Left lobe of liver (tissue), 2 donors: ENCODE measurements around the gene CASTOR1. TPM values are rescaled to one million over a fixed set of nuclear protein-coding genes. Genes with fewer than 3 reads are reported as not detected.

Experiments used
- ATAC-seq: fragments of 200-7000 bp; cut with Tn5 transposase; one replicate; pipeline ENCODE4 v1.9.1; 2020; ENCODE audit warnings: mild to moderate bottlenecking, moderate library complexity
- DNase-seq: peaks from one replicate; pipeline ENCODE4 v3.0.0-alpha.2; 2020; ENCODE audit warnings: low spot score
- total RNA-seq: library from RNA; stranded (reverse); gene quantifications from one replicate; pipeline ENCODE4 v1.2.1, GENCODE V29; 2021
- donor health status: DM: no; HTN: no; CAD: no; lungs with moderate emphysema.
- donor health status: DM: no; HTN: yes; CAD: no.

CASTOR1 gene
- total RNA-seq, 1 donor from 2014 or later = 9.7 TPM

GRCh38 chr22:30247974-30248373, 41.3 kb downstream of the CASTOR1 start:
- DNase-seq = no peak
- ATAC-seq = no peak

GRCh38 chr22:30247561-30247960, 41.7 kb downstream of the CASTOR1 start:
- no peak for ATAC-seq
- no peak for DNase-seq

GRCh38 chr22:30246814-30247376, 42.4 kb downstream of the CASTOR1 start:
- DNase-seq (no peak), ATAC-seq (no peak)

GRCh38 chr22:30245985-30246813, 43.1 kb downstream of the CASTOR1 start, which contains the start of gene LIF:
TSS of gene LIF (minus strand) at chr22:30246759. CDS start at chr22:30246695, 64 bp downstream.
- DNase-seq (no peak), ATAC-seq (peak; percentile 62)

GRCh38 chr22:30245181-30245984, 43.9 kb downstream of the CASTOR1 start:
- ATAC-seq (no peak), DNase-seq (no peak)

DNA sequence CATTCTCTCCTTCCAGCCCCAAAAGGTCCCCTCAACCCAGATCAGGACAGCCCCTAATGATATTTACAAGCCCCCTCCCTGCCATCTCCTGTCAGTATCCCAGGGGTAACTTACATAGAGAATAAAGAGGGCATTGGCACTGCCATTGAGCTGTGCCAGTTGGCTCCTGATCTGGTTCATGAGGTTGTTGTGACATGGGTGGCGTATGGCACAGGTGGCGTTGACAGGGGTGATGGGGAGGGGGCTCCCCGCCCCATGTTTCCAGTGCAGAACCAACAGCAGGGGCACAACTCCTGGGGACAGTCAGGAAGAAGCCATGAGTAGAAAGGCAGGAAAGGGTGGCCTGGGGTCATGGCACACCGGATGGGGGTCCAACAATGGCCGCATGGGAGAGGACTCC, 44.7 kb downstream of the CASTOR1 start:
- DNase-seq = no peak
- ATAC-seq = no peak

GRCh38 chr22:30244066-30244465, 45.2 kb downstream of the CASTOR1 start:
- DNase-seq (no peak), ATAC-seq (no peak)

DNA sequence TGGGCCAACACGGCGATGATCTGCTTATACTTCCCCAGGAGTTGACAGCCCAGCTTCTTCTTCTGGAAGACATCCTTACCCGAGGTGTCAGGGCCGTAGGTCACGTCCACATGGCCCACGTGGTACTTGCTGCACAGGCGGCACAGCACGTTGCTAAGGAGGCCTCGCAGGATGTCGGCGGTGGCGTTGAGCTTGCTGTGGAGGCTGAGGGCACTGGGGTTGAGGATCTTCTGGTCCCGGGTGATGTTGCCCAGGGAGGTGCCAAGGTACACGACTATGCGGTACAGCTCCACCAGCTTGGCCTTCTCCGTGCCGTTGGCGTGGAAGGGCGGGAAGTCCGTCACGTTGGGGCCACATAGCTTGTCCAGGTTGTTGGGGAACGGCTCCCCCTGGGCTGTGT, 45.6 kb downstream of the CASTOR1 start:
- DNase-seq = no peak

DNA sequence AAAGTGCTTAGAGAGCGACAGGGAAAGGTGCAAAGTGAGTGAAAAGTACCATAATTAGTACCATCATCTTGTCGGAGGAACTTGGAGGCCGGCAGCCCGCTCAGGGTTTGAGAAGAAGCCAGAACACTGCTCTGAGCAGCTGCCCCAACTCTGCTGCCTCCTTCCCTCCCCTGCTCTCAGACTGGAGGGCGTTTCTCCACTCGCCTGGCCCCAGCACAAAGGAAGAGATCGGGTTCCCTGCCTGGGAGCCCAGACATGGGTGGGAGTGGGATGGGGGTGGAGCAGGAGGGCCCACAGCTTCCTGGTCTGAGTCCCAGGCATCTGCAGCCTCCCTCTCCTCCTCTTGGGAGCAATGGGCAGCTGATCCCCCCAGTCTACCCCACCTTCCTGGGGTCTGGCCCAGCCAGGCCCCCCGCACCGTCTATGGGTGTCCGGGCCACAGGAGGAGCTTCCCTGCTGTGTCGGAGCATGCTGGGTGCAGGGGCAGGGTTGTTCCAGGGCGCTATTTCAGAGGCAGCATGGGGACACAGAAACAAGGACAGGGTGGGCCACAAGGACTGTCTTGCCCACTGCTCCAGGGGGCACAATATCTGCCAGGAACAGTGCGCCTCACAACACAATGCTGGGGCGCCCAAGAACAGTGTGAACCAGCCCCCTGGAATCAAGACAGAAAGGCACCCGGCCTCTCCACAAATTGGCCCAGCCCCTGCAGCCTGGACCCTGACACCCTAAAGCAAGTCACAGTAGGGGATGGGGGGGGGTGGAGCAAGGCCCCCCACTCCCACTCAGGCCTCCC, 47.5 kb downstream of the CASTOR1 start:
- no peak for ATAC-seq
- no peak for DNase-seq

More for the DNA sequence above, 45.6 kb downstream of the CASTOR1 start:
- no peak for ATAC-seq

GRCh38 chr22:30240541-30241417, 48.5 kb downstream of the CASTOR1 start:
- no peak for DNase-seq
- no peak for ATAC-seq

DNA sequence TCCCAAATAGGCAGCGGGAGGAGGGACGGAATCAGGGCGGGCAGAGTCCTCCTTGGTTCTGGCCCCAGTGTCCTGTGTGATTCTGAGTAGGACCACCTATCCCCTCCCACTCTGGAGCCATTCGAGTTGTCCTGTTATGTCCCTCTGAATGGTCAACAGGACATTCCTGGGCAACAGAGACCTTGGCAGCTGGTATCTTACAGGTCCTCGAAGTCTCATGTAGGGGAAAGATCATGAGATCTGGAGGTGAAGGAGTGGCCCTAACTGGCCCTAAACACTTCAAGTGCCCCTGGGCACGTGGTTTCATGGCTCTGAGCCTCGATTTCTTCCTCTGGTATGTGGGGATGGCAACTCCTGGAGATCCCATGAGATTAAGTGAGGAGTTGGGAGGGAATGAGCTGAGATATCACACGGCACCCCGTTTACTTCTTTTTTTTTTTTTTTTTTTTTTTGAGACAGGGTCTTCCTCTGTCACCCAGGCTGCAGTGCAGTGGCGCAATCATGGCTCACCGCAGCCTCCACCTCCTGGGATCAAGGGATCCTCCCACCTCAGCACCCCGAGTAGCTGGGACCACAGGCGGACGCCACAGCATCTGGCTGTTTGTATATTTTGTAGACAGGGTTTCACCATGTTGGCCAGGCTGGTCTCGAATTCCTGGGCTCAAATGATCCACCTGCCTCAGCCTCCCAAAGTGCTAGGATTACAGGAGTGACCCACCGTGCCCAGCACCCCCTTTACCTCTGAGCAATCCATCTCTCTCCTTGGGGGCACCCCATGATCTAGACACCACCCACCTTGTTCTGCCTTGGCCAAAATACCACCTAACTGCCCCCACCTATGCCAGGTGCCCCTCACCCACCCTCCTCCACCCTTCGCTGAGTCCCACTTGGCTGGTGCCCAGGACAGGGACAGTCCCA, 49.6 kb downstream of the CASTOR1 start:
- DNase-seq = no peak
- no peak for ATAC-seq

DNA sequence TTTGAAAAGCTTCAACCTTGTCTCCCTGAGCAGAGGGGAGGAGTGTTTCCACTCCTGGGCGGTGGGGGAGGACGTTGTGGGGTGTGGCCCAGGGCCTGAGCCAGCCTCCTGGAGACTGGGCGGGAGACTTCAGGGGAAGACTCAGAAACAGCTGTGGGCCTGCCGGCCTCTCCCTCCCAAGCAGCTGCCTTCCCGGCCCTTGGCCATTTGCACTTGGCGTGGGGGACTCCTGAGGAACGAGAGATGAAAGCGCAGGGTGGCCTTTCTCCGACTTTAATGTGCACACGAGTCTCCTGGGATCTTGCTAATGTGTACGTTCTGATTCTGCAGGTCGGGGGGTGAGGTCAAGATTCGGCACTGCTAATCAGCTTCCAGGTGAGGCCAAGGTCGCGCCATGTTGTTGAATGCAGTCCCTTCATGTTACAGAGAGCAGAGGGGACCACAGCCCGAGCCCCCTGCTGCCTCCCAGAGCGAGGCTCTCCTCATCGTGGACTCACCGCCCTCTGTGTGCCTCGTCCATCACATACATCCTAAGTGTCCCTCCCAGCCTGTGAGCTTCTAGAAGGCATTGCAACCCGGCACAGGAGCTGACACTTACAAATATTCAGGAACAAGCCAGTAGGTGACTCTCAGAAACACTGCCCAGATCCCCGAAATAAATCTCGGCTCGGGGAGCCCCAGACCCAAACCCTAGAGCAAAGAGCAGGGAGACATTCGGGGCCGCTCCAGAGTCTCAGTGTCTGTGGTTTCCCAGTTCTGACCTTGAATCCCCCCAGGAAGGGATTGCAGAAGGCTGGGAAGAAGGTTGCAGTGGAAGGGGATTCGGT, 50.4 kb downstream of the CASTOR1 start:
- no peak for ATAC-seq

GRCh38 chr22:30238136-30238535, 51.2 kb downstream of the CASTOR1 start:
- ATAC-seq = no peak
- DNase-seq = no peak

More for the DNA sequence above, 50.4 kb downstream of the CASTOR1 start:
- no peak for DNase-seq

GRCh38 chr22:30236875-30237274, 52.4 kb downstream of the CASTOR1 start:
- DNase-seq (no peak), ATAC-seq (no peak)

GRCh38 chr22:30235687-30236170, 53.6 kb downstream of the CASTOR1 start:
- ATAC-seq = no peak

More at GRCh38 chr22:30235687-30236170, 53.6 kb downstream of the CASTOR1 start:
- DNase-seq = no peak
